ENCODE data around the gene RASSF7.

Gene RASSF7

GRCh38 chr11:592501-592900 lies 31.7 kb downstream of the RASSF7 start:
- DNase-seq (ENCODE audit: low read depth) = no peak
- H3K4me3 ChIP-seq (replicated peaks; ENCODE audit: low read depth, low read length) = no peak overlapping the region
- no peak for TF ChIP-seq CTCF (IDR thresholded peaks at IDR 0.05; ENCODE audit: low read length, missing control alignments)

- no peak for TF ChIP-seq CTCF (IDR thresholded peaks at IDR 0.05; ENCODE audit: low read length, missing control alignments)
- DNase-seq (ENCODE audit: low read depth) = no peak
- no peak overlapping the region for H3K4me3 ChIP-seq (replicated peaks; ENCODE audit: low read depth, low read length)
These were observed 32.1 kb downstream of the RASSF7 start for GRCh38 chr11:592918-593317.

GRCh38 chr11:593347-593746 lies 32.6 kb downstream of the RASSF7 start:
- TF ChIP-seq CTCF (IDR thresholded peaks at IDR 0.05; ENCODE audit: low read length, missing control alignments) = no peak
- H3K4me3 ChIP-seq (replicated peaks; ENCODE audit: low read depth, low read length) = no peak overlapping the region
- no peak for DNase-seq (ENCODE audit: low read depth)

GRCh38 chr11:595400-595799 lies 34.6 kb downstream of the RASSF7 start:
- no peak for TF ChIP-seq CTCF (IDR thresholded peaks at IDR 0.05; ENCODE audit: low read length, missing control alignments)
- no peak overlapping the region for H3K4me3 ChIP-seq (replicated peaks; ENCODE audit: low read depth, low read length)
- DNase-seq (ENCODE audit: low read depth) = no peak

GRCh38 chr11:596374-596773 lies 35.6 kb downstream of the RASSF7 start:
- DNase-seq (ENCODE audit: low read depth) = no peak
- no peak overlapping the region for H3K4me3 ChIP-seq (replicated peaks; ENCODE audit: low read depth, low read length)
- no peak for TF ChIP-seq CTCF (IDR thresholded peaks at IDR 0.05; ENCODE audit: low read length, missing control alignments)

- no peak for TF ChIP-seq CTCF (IDR thresholded peaks at IDR 0.05; ENCODE audit: low read length, missing control alignments)
- no peak overlapping the region for H3K4me3 ChIP-seq (replicated peaks; ENCODE audit: low read depth, low read length)
- DNase-seq (ENCODE audit: low read depth) = no peak
These were observed 36.5 kb downstream of the RASSF7 start for GRCh38 chr11:597166-597725.

- no peak for TF ChIP-seq CTCF (IDR thresholded peaks at IDR 0.05; ENCODE audit: low read length, missing control alignments)
- H3K4me3 ChIP-seq (replicated peaks; ENCODE audit: low read depth, low read length) = no peak overlapping the region
- no peak for DNase-seq (ENCODE audit: low read depth)
These were observed 37.4 kb downstream of the RASSF7 start for GRCh38 chr11:598005-598680.

All from fibroblast of pulmonary artery (primary cell).